Lower lobe of right lung (tissue), 2 donors: ENCODE measurements around the gene PHB1. TPM values are rescaled to one million over a fixed set of nuclear protein-coding genes. Genes with fewer than 3 reads are reported as not detected.

Experiments
- ATAC-seq, 2 donors: fragments of 200-7000 bp; cut with Tn5 transposase; one replicate each; pipeline ENCODE4 v1.9.1; 2020 to 2022; ENCODE audit warnings: mild to moderate bottlenecking in 2 of 2, moderate library complexity in 2 of 2
- DNase-seq: peaks from one replicate; pipeline ENCODE4 v3.0.0-alpha.2; 2020
- H3K27ac ChIP-seq: fragments of 200-600 bp; one replicate; pipeline ENCODE4 v1.8.0; 2022
- H3K27me3 ChIP-seq: fragments of 200-600 bp; one replicate; pipeline ENCODE4 v1.8.0; 2022; ENCODE audit warnings: low read depth
- H3K36me3 ChIP-seq: fragments of 200-600 bp; one replicate; pipeline ENCODE4 v1.8.0; 2022; ENCODE audit warnings: mild to moderate bottlenecking
- H3K4me1 ChIP-seq: fragments of 200-600 bp; one replicate; pipeline ENCODE4 v1.8.0; 2022
- H3K4me3 ChIP-seq: fragments of 200-600 bp; one replicate; pipeline ENCODE4 v1.8.0; 2022; ENCODE audit warnings: mild to moderate bottlenecking
- H3K9me3 ChIP-seq: fragments of 200-600 bp; one replicate; pipeline ENCODE4 v1.8.0; 2022
- CTCF ChIP-seq: fragments of 200-600 bp; IDR thresholded peaks from one replicate; pipeline ENCODE4 v1.8.0; 2022; ENCODE audit warnings: antibody characterized with exemption, mild to moderate bottlenecking
- intact Hi-C: fragments of 100-400 bp; cut with DNase I; formaldehyde crosslinking; loops from one replicate; pipeline ENCODE4 v1.11.0; 2022
- total RNA-seq: library from RNA; stranded (reverse); fragmentation: NEBNext Ultra II Directional; extraction: Animal tissue kit (Norgen Biotek cat#: 25700); gene quantifications from one replicate; pipeline ENCODE4 v1.2.1, GENCODE V29; 2021
- donor health status: DM: no; HTN: yes; CAD: no; lungs with severe emphysema.

Gene PHB1
- total RNA-seq, 1 donor from 2014 or later = 113 TPM

GRCh38 chr17:49363251-49363650 is 51.4 kb downstream of the PHB1 start:
- H3K4me1 ChIP-seq = peaks cover 31% of the 10 kb centered on the region
- H3K4me3 ChIP-seq = no peak overlapping the region
- H3K27me3 ChIP-seq = no peaks in the 10 kb centered on the region
- no peak for ATAC-seq
- no peak for DNase-seq
- TF ChIP-seq CTCF = no peak
- H3K36me3 ChIP-seq = no peaks in the 10 kb centered on the region
- intact Hi-C loops = no loop called here
- no peak overlapping the region for H3K27ac ChIP-seq
- H3K9me3 ChIP-seq = no peaks in the 10 kb centered on the region

GRCh38 chr17:49362723-49363117 is 52.0 kb downstream of the PHB1 start:
- TF ChIP-seq CTCF = no peak
- Histone ChIP-seq H3K9me3 (no peaks in the 10 kb centered on the region), H3K36me3 (no peaks in the 10 kb centered on the region), H3K27me3 (no peaks in the 10 kb centered on the region), H3K27ac (peak overlapping the region; percentile 94), H3K4me3 (peak overlapping the region; percentile 92), H3K4me1 (peaks cover 36% of the 10 kb centered on the region)
- no peak for DNase-seq
- intact Hi-C loops = no loop called here
- no peak for ATAC-seq

GRCh38 chr17:49361902-49362722 is 52.6 kb downstream of the PHB1 start, which contains the start of gene ZNF652:
Gene ZNF652, minus strand, starts transcription at chr17:49362250. Its CDS starts 44,525 bp downstream, at chr17:49317725.
- H3K27me3 ChIP-seq = no peaks in the 10 kb centered on the region
- ATAC-seq (peak; percentile 94 to 98), DNase-seq (peak; percentile 95)
- no peaks in the 10 kb centered on the region for H3K36me3 ChIP-seq
- intact Hi-C loops = no loop called here
- peaks cover 42% of the 10 kb centered on the region for H3K4me1 ChIP-seq
- peak within 1 kb of the TSS; percentile 92 for H3K4me3 ChIP-seq
- no peak for TF ChIP-seq CTCF
- H3K9me3 ChIP-seq = no peaks in the 10 kb centered on the region
- peak within 1 kb of the TSS; percentile 94 for H3K27ac ChIP-seq

- Histone ChIP-seq H3K27me3 (no peaks in the 10 kb centered on the region), H3K4me1 (peaks cover 46% of the 10 kb centered on the region), H3K9me3 (no peaks in the 10 kb centered on the region), H3K36me3 (no peaks in the 10 kb centered on the region), H3K27ac (peak overlapping the region; percentile 94), H3K4me3 (peak overlapping the region; percentile 92)
- DNase-seq (peak; percentile 64), ATAC-seq (peak; percentile 48 to 49)
- intact Hi-C loops = no loop called here
- no peak for TF ChIP-seq CTCF
Measured at GRCh38 chr17:49361129-49361901, 53.4 kb downstream of the PHB1 start.

GRCh38 chr17:49360796-49361128 is 53.9 kb downstream of the PHB1 start:
- peaks cover 46% of the 10 kb centered on the region for H3K4me1 ChIP-seq
- no peak for TF ChIP-seq CTCF
- H3K9me3 ChIP-seq = no peaks in the 10 kb centered on the region
- H3K4me3 ChIP-seq = peak overlapping the region; percentile 92
- DNase-seq = no peak
- peak overlapping the region; percentile 94 for H3K27ac ChIP-seq
- no peaks in the 10 kb centered on the region for H3K36me3 ChIP-seq
- ATAC-seq = no peak
- intact Hi-C loops = no loop called here
- no peaks in the 10 kb centered on the region for H3K27me3 ChIP-seq
